HG02884 (cell line): ENCODE results near the gene PARP8.

Experiments
- ATAC-seq: cut with Tn5 transposase; IDR thresholded peaks from one replicate; pipeline ENCODE4 v1.9.1; 2021; ENCODE audit warnings: mild to moderate bottlenecking, moderate library complexity; ENCODE audit not compliant: unreplicated experiment

Gene PARP8

GRCh38 chr5:50725800-50726474 lies 59.5 kb downstream of the PARP8 start:
- ATAC-seq: no peak

GRCh38 chr5:50726475-50727148 lies 60.2 kb downstream of the PARP8 start:
- ATAC-seq: no peak

- ATAC-seq: peak; percentile 82
Measured at GRCh38 chr5:50727149-50727496, 60.7 kb downstream of the PARP8 start.

- no peak for ATAC-seq
Measured at GRCh38 chr5:50727845-50728244, 61.4 kb downstream of the PARP8 start.

GRCh38 chr5:50730336-50730735 lies 63.9 kb downstream of the PARP8 start:
- no peak for ATAC-seq

- ATAC-seq: no peak
Measured at GRCh38 chr5:50730841-50731240, 64.4 kb downstream of the PARP8 start.

GRCh38 chr5:50733741-50734140 lies 67.3 kb downstream of the PARP8 start:
- ATAC-seq: no peak

- no peak for ATAC-seq
Measured at GRCh38 chr5:50738864-50739263, 72.4 kb downstream of the PARP8 start.

GRCh38 chr5:50740832-50741231 lies 74.4 kb downstream of the PARP8 start:
- no peak for ATAC-seq

- ATAC-seq: peak; percentile 50
Measured at GRCh38 chr5:50744776-50745175, 78.3 kb downstream of the PARP8 start.

- no peak for ATAC-seq
Measured at GRCh38 chr5:50745221-50745910, 78.9 kb downstream of the PARP8 start.

- no peak for ATAC-seq
Measured at GRCh38 chr5:50749181-50749580, 82.7 kb downstream of the PARP8 start.

- ATAC-seq: no peak
Measured at GRCh38 chr5:50749873-50750272, 83.4 kb downstream of the PARP8 start.

- peak; percentile 96 for ATAC-seq
Measured at GRCh38 chr5:50751064-50751657, 84.7 kb downstream of the PARP8 start.

GRCh38 chr5:50752800-50753199 lies 86.4 kb downstream of the PARP8 start:
- no peak for ATAC-seq

- no peak for ATAC-seq
Measured at GRCh38 chr5:50759526-50760270, 93.3 kb downstream of the PARP8 start.

- no peak for ATAC-seq
Measured at GRCh38 chr5:50763351-50763750, 96.9 kb downstream of the PARP8 start.

GRCh38 chr5:50763846-50764245 lies 97.4 kb downstream of the PARP8 start:
- no peak for ATAC-seq

GRCh38 chr5:50766042-50766441 lies 99.6 kb downstream of the PARP8 start:
- ATAC-seq: no peak

- ATAC-seq: no peak
Measured at GRCh38 chr5:50766462-50766861, 100.0 kb downstream of the PARP8 start.

- ATAC-seq: no peak
Measured at GRCh38 chr5:50766967-50767366, 100.5 kb downstream of the PARP8 start.
